GM19193 (cell line): ENCODE results near the gene CDK13.

Source experiments
- POLR2A ChIP-seq: IDR thresholded peaks from 4 replicates; pipeline ENCODE4 v1.6.1; 2011; ENCODE audit not compliant: insufficient read depth, insufficient read length; ENCODE audit errors: extremely low read depth

The CDK13 gene

DNA sequence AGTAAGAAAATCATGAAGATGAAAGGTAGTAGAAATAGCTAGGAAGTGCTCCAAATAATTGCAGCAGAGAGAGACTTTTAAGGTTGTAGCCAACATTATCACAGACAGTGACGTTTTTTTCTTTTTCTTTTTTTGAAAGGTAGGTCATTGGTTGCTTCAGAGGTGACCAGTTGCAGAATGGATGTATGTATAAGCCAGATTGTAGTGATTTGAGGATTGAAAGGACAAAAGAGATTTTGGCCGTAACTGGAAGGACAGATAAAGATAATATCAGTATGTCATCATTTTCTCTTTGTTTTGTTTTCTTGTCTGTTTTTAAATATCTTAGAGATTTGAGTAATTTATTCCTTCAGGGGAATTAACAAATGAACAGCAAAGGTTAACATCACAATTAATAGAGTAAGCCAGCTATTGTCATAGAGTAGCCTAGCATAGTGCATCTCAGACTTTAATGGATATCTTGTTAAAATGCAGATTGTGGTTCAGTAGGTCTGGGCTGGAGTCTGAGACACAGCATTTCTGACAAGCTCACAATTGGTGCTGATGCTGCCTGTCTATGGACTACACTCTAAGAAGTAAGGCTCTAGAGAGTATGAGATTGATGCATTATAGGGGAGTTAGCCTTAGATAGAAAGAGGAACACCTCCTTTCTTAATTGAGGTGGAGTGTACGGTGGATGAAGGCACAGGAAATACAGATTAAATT, 28.3 kb downstream of the CDK13 start:
- TF ChIP-seq POLR2A = no peak

DNA sequence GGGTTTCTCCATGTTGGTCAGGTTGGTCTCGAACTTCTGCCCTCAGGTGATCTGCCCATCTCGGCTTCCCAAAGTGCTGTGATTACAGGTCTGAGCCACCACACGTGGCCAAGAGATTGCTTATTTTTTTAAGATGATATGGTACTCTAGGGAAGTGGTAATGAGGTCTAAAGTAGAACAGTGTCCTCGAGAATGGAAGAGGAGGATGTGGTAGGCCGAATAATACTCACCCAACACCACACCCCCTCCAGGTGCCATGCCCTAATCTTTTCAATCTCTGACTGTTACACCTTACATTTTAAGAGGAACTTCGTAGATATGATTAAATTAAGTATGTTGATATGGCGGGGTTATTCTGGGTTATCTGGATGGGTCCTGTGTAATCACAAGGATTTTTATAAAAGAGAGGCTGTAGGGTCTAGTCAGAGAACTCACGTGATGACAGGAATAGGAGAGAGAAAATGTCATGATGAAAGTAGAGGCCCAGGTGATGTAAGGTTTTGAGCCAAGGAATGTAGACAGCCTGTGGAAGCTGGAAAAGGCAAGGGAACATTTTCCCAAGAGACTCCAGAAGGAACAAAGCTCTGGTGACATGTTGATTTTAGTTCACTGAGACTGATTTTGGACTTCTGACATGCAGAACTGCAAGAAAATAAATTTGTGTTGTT, 29.5 kb downstream of the CDK13 start:
- no peak for TF ChIP-seq POLR2A

DNA sequence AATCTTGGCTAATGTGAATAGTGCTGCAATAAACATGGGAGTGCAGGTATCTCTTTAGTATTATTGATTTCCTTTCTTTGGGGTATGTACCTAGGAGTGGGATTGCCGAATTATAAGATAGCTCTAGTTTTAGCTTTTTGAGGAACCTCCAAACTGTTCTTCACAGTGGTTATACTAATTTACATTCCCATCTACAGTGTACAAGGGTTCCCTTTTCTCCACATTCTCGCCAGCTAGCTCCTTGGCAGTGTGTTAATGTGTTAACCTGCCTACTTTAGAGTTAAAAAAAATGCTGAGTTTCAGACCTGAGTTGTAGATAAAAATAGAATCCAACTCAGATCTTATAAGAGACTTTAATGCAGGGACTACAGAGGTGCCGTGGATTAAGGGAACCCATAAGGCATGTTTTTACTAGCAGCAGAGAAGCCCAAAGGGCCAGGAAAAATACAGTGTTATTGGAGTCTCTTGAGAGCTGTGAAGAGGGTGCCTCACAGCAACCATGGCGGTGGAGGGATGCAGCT, 35.4 kb downstream of the CDK13 start:
- TF ChIP-seq POLR2A = no peak

DNA sequence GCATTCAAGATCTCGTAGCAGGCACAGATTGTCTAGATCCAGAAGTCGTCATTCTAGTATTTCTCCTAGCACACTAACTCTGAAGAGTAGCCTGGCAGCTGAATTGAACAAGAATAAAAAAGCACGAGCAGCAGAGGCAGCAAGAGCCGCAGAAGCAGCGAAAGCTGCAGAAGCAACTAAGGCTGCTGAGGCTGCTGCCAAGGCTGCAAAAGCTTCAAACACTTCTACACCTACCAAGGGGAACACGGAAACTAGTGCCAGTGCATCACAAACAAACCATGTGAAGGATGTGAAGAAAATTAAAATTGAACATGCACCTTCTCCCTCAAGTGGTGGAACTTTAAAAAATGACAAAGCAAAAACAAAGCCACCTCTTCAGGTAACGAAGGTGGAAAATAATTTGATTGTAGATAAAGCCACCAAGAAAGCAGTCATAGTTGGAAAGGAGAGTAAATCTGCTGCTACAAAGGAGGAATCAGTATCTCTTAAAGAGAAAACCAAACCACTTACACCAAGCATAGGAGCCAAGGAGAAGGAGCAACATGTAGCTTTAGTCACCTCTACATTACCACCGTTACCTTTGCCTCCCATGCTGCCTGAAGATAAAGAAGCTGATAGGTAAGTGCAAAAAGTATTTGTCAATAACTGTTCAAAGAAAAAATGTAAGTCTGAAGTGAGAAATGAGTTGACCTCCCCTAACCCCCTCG, 37.7 kb downstream of the CDK13 start:
- TF ChIP-seq POLR2A = no peak

DNA sequence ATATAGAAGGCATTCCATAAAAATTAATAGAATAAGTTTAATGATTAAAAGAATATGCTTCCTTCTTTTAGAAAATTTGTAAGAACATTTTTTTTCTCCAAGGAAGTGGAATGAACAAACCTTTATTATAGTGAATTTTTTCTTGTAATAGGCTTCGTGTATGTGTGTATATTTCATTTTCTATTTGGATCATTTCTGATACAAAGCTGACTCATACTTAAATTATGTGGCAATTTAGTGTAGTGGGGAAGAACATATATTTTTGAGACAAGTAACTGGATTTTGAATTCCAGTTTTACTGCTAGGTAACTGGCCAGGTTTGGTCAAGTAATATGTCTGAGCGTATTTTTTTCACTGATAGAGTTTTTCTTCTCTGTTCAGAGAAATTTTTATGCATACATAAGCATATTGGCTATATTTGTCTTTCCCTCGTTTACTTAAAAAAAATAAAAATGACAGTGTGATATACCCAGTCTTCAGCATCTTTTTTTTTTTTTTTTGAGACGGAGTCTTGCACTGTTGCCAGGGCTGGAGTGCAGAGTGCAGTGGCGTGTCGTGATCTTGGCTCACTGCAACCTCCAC, 50.8 kb downstream of the CDK13 start:
- TF ChIP-seq POLR2A = no peak

DNA sequence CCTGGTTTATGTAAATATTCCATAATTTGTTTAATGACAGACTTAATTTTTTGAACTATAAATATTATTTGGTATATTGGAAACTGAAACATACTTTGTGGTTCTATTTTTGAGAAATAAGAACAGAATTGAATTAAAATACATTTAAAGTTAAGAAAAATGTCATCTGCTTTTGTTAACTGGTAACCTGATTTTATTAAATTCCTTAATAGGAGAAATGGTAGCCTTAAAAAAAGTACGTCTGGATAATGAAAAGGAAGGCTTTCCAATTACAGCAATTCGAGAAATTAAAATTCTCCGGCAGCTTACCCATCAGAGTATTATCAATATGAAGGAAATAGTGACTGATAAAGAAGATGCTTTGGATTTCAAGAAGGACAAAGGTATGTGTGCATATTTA, 51.6 kb downstream of the CDK13 start:
- no peak for TF ChIP-seq POLR2A

DNA sequence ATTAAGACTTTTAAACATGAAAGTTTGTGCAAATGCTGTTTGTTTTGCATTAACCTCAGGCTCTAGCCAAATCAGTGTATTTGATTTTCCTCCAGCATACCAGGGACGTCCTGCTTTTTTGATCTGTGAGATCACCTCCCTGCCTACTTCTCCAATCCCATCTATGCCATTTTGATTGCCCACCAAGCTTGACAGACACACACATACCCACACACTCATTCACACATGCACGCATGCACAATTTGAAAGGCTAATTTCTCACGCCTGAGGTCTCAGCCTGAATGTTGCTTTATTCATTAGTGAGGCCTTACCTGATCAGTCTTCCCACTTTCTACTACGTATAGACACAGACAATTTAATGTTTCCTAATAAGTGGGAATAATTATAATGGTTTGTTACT, 53.5 kb downstream of the CDK13 start:
- TF ChIP-seq POLR2A = no peak

DNA sequence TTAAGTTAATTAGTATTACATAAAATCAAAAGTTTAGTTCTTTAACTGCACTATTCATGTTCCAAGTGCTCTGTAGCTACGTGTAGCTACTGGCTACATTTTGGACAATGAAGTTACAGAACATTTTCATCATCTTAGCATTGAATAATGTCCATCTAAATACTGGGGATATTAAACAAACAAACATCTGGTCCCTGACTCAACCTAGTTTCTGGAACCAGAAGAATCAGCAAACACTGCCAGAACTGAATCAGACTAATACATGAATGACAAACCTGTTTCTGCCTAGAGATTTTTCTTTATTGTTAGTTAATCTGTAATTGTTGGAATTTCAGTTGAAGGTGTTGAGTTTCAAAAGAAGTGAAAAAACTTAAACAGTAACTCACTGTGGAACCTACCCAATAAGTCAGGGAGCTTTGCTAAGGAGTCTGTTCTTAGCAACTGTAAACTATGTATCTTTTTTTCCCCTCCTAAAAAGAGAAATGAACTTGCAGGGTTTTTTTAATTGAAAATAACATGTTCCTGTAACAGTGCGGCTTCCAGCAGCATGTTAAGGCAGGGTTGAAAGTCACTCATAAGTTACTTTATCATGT, 58.3 kb downstream of the CDK13 start:
- TF ChIP-seq POLR2A = no peak

DNA sequence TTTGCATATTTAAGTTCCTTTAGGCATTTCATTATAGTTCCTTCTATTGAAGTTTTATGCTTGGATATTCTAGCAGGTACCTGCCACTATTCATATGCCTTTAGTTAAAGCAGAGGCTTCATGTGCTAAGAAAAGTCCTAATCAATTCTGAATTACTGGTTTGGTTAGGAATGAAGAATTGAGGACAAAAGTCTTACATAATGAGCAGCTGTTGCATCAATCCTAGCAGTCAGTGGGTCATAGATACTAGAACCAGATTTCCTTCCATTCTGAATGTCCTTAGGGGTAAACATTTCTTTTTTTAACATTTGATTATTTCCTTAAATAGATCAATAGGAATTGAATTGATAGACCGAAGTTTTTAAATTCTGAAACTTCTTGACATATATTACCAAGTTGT, 59.2 kb downstream of the CDK13 start:
- TF ChIP-seq POLR2A = no peak

DNA sequence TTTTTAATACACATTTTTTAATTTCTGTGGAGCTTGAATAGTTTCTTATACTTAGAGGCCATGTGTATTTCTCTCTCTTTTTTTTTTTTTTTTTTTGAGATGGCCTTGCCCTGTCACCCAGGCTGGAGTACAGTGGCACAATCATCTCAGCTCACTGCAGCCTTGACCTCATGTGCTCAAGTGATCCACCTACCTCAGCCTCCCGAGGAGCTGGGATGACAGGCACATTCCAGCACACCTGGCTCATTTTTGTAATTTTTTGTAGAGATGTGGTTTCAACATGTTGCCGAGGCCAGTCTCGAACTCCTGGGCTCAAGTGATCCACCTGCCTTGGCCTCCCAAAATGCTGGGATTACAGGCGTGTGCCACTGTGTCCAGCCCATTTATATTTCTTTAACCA, 64.3 kb downstream of the CDK13 start:
- no peak for TF ChIP-seq POLR2A

DNA sequence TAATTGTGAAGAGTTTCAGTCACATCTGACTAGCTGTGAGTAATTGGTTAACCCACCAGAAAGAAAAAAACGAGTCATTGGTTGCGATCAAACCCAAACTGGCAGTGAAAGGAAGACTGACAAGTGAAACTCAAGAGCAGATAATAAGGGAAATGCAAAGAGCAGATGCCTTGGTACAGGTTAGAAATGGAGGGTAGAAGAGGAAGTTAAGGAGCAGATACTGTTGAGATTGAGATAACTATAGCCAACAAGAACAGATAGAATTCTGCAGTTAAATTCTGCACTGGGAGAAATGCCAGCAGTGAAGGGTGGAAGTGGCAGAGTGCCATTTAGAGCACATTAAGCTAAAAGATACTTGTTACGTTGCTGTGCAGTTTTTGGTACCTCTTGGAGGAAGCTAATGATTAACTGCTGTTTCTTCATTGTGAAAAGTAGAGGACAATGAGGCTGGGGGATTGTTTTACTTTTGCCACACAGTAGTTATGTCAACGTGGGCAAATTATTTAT, 65.8 kb downstream of the CDK13 start:
- TF ChIP-seq POLR2A = no peak

DNA sequence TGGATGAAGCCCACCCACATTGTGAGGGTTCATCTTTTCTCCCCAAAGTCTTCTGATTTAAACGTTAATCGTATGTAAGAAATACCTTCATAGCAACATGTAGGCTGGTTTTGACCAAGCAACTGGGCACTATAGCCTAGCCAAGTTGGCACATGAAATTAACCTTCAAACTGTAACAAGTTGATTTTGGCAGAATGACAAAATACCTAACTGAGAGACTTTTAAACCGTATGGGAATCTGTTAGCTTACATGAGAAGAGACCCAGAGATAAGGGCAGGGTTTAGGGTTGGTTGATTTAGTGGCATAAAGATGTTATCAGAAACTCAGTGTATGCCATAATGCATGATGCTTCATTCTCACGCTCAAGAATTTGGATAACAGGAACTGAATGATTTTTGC, 69.5 kb downstream of the CDK13 start:
- no peak for TF ChIP-seq POLR2A

DNA sequence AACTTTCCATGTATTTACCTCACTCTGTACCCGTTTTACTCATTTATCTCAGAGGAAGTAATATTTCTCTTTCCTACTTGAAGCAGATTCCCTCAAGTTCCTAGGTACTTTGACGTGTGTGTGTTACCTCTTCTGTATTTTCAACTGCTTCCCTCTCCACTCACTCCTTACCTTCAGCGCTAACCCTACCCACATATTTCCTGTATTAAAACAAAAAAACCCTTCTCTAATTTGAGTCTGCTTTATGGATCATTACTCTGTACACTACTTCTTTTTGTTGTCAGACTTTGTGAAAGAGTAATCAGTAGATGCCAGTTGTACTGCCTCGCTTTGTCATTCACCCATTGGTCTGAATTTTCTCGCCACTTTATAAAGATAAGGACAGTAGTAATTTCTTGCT, 74.0 kb downstream of the CDK13 start:
- no peak for TF ChIP-seq POLR2A

DNA sequence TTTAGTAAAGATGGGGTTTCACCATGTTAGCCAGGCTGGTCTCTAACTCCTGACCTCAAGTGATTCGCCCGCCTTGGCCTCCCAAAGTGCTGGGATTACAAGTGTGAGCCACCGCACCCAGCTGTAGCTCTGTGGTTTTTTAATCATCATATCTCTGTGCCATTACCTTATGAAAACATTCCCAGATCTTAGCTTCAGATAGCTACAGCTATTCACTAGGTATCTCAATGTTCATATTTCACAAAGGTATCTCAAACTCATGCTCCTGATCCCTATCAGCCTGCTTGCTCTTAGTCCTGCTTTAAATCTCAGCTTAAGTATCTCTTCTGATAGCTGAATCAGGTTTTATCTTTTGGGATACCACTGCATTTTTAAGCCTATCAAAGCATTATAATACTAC, 74.8 kb downstream of the CDK13 start:
- no peak for TF ChIP-seq POLR2A

DNA sequence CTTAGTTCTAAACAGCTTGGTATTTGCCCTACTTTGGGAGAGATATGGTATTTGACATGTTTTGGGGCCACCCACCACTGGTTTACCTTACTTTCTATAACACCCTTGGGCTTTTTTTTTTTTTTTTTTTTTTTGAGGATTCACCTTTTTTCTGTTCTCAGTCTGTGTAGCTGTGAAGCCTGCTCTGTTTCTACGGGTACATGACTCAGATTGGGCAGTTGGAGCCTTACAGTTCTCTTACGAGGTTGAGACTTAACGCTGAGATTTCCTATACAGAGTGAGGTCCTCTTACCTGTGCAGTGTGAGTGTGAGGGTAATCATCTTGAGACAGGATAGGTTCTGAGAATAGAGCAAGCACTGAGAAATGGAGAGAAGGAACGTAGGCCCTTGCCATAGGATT, 77.5 kb downstream of the CDK13 start:
- TF ChIP-seq POLR2A = no peak

DNA sequence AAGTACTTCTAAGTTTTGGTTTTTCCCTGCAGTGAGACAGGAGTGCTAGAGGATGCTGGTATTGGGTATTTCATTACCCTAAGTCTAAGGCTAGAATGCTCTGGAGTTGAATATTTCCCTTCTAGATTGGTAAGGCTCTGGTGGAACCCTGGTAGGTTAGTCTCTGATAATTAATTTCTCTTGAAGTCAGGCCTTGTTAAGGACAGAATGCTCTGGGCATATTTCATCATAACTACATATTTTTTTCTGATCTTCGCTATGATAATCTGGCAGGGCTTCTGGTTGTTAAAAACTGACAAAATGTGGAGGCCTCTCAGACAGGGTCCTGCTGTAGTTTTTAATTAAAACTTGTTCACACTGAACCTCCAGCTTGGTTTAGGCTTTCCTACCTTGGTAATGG, 83.8 kb downstream of the CDK13 start:
- no peak for TF ChIP-seq POLR2A

DNA sequence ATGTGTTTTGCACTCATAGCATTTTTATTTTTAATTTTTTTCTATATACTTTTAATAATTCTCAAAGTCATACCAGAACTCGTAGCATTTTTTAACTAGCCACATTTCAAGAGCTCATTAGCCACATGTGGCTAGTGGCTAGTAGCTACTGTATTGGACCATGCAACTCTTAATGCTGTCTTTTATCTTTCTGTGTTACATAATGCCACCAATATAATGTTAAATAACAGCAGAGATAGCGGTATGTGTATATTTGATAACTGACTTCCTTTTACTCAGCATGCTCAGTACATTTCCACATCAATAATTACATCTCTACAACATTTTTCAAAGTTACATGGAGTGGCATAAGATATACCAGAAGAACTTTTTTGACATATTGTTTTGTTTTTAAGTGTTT, 91.4 kb downstream of the CDK13 start:
- TF ChIP-seq POLR2A = no peak
